Cardiac muscle cell (in vitro differentiated cells and primary cell): ENCODE measurements around the gene EPB41L4B. TPM values are rescaled to one million over a fixed set of nuclear protein-coding genes. Genes with fewer than 3 reads are reported as not detected.
A peak's percentile ranks its signal among the peaks of the same experiment; 100 is the strongest.
"Not testable (repeated sequence)": the region's sequence is repeated elsewhere in the genome, so short reads cannot be mapped to it uniquely, and the experiment has no call there.

ENCODE experiments used
- DNase-seq, 2 donors: peaks; one replicate each; pipeline versions ENCODE4 v3.0.0 to v3.0.0-alpha.2; 2010 to 2017; ENCODE audit warnings: low read depth in 1 of 2, low spot score in 1 of 2
- H3K27ac ChIP-seq: fragments of 200-600 bp; sonication (generic); 2 replicates; pipeline ENCODE4 v1.5.1; 2016
- H3K27me3 ChIP-seq: fragments of 200-600 bp; sonication (generic); 2 replicates; pipeline ENCODE4 v1.6.0; 2016; ENCODE audit warnings: control low read depth
- H3K36me3 ChIP-seq: fragments of 200-600 bp; sonication (generic); 2 replicates; pipeline ENCODE4 v1.5.1; 2016; ENCODE audit warnings: control low read depth
- H3K4me1 ChIP-seq: fragments of 200-600 bp; sonication (generic); 2 replicates; pipeline ENCODE4 v1.8.1; 2017; ENCODE audit warnings: low read depth, mild to moderate bottlenecking, mixed run types
- H3K4me3 ChIP-seq: fragments of 200-600 bp; sonication (generic); 2 replicates; pipeline ENCODE4 v1.5.1; 2016; ENCODE audit warnings: mild to moderate bottlenecking
- H3K9me3 ChIP-seq: fragments of 200-600 bp; sonication (generic); 2 replicates; pipeline ENCODE4 v1.5.1; 2017; ENCODE audit warnings: low read depth, mild to moderate bottlenecking, control low read depth
- CTCF ChIP-seq: IDR thresholded peaks from 2 replicates; pipeline ENCODE4 v1.5.1; 2012; ENCODE audit warnings: low read depth, mild to moderate bottlenecking, low read length
- polyA plus RNA-seq: library from polyadenylated mRNA; unstranded; fragments of >200 nt; fragmentation: Nextera tagmentation; extraction: Ambion mirVana; gene quantifications from 2 replicates; pipeline ENCODE4 v1.2.1, GENCODE V29; 2016
- total RNA-seq: library from RNA; depleted of rRNA; stranded (reverse); fragments of >200 nt; gene quantifications from 2 replicates; pipeline ENCODE4 v1.2.3, GENCODE V29; 2016

EPB41L4B gene
- total RNA-seq (2.0 and 2.1 TPM in 2 replicates), polyA plus RNA-seq (2.1 and 4.7 TPM in 2 replicates)

GRCh38 chr9:109320742-109321448, at the start of gene EPB41L4B:
EPB41L4B (minus strand) TSS chr9:109321059; CDS start chr9:109320446, 613 bp downstream.
- Histone ChIP-seq H3K27ac (no peak within 1 kb of the TSS), H3K27me3 (peaks cover 40% of the 10 kb centered on the region), H3K36me3 (no peaks in the 10 kb centered on the region), H3K4me1 (peaks cover 4% of the 10 kb centered on the region), H3K9me3 (no peaks in the 10 kb centered on the region), H3K4me3 (peak within 1 kb of the TSS; percentile 52)
- peak; percentile 82 to 92 for DNase-seq
- peak; percentile 87 for TF ChIP-seq CTCF

- Histone ChIP-seq H3K27ac (no peak overlapping the region), H3K36me3 (no peaks in the 10 kb centered on the region), H3K9me3 (no peaks in the 10 kb centered on the region), H3K4me1 (no peaks in the 10 kb centered on the region), H3K27me3 (no peaks in the 10 kb centered on the region), H3K4me3 (no peak overlapping the region)
- no peak for DNase-seq
- no peak for TF ChIP-seq CTCF
Observed at GRCh38 chr9:109369285-109369684, 48.4 kb upstream of the EPB41L4B start.

GRCh38 chr9:109360771-109361170, 39.9 kb upstream of the EPB41L4B start:
- Histone ChIP-seq H3K4me3 (no peak overlapping the region), H3K36me3 (no peaks in the 10 kb centered on the region), H3K4me1 (no peaks in the 10 kb centered on the region), H3K9me3 (no peaks in the 10 kb centered on the region), H3K27ac (no peak overlapping the region), H3K27me3 (no peaks in the 10 kb centered on the region)
- DNase-seq, result no peak
- TF ChIP-seq CTCF, result no peak

GRCh38 chr9:109358968-109359603, 38.2 kb upstream of the EPB41L4B start:
- H3K9me3 ChIP-seq, H3K36me3 ChIP-seq, H3K4me3 ChIP-seq, H3K4me1 ChIP-seq, H3K27me3 ChIP-seq, DNase-seq, H3K27ac ChIP-seq: not testable (repeated sequence)

- Histone ChIP-seq H3K9me3 (no peaks in the 10 kb centered on the region), H3K36me3 (no peaks in the 10 kb centered on the region), H3K27me3 (no peaks in the 10 kb centered on the region), H3K4me1 (no peaks in the 10 kb centered on the region), H3K27ac (no peak overlapping the region), H3K4me3 (no peak overlapping the region)
- DNase-seq, result no peak
- TF ChIP-seq CTCF, result no peak
Observed at GRCh38 chr9:109355564-109356297, 34.9 kb upstream of the EPB41L4B start.
